NT2/D1 (cell line): ENCODE measurements around the gene PRKD2.

ENCODE experiments used
- YY1 ChIP-seq: IDR thresholded peaks from 2 replicates; pipeline ENCODE4 v1.6.1; 2011; ENCODE audit not compliant: insufficient read length, insufficient read depth
- ZNF274 ChIP-seq: IDR thresholded peaks from 2 replicates; pipeline ENCODE4 v1.6.1; 2011; ENCODE audit warnings: mild to moderate bottlenecking, low read depth, low read length

DNA sequence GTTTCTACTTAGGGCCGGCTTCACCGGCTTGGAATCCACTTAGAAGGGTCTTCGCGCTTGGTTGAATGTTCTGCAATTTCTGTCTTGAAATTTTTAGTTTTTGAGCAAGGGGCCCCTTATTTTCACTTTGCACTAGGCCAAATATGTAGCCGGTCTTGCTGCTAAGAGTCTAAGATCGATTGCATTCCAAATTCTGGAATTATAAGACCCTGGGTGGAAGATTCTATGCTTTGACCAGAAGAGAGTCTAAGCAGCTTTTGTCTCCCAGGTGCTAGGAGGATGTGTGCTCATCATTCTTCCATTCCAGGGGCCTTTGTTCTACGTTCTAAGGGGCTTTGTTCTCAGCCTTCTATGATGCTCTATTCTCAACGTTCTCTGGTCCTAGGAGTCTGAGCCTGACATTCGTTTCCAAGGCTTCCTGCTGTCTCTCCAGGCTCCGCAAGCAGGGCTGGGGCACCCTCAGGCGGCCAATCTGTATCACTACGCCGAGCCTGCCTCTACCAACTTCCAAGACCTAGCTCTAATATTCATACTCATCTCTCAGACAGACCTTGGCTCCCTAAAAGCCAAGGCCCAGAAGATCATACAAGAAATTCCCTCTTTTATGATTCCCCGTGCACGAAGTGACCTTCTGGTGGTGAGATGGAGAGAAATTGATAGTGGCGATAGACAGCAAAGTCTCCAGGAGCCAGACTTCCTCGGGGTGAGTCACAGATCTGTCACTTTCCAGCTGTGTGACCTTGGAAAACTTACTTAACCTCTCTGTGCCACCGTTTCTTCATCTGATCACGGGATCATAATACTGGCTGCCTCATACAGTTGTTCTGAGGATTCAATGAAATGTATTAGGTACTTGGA is 55.0 kb downstream of the PRKD2 start:
- TF ChIP-seq ZNF274 (no peak), YY1 (no peak)
